Osteocyte (in vitro differentiated cells): ENCODE results near the gene MMS19. TPM values are rescaled to one million over a fixed set of nuclear protein-coding genes. Genes with fewer than 3 reads are reported as not detected.

Experiments used
- DNase-seq: peaks from one replicate; pipeline ENCODE4 v3.0.0; 2021; ENCODE audit warnings: mixed read lengths; ENCODE audit not compliant: unreplicated experiment; ENCODE audit errors: extremely low spot score
- H3K27ac Mint-ChIP-seq: one replicate; pipeline ENCODE4 v1.8.0; 2021; ENCODE audit warnings: mild to moderate bottlenecking, mixed read lengths; ENCODE audit not compliant: unreplicated experiment
- H3K27me3 Mint-ChIP-seq: one replicate; pipeline ENCODE4 v1.8.0; 2021; ENCODE audit warnings: mixed read lengths; ENCODE audit not compliant: unreplicated experiment
- H3K36me3 Mint-ChIP-seq: one replicate; pipeline ENCODE4 v1.8.0; 2021; ENCODE audit warnings: mixed read lengths; ENCODE audit not compliant: unreplicated experiment
- H3K4me1 Mint-ChIP-seq: one replicate; pipeline ENCODE4 v1.8.0; 2021; ENCODE audit warnings: mixed read lengths; ENCODE audit not compliant: unreplicated experiment
- H3K4me3 Mint-ChIP-seq: one replicate; pipeline ENCODE4 v1.8.0; 2021; ENCODE audit warnings: mild to moderate bottlenecking, moderate library complexity, mixed read lengths; ENCODE audit not compliant: unreplicated experiment
- H3K9me3 Mint-ChIP-seq: one replicate; pipeline ENCODE4 v1.8.0; 2021; ENCODE audit warnings: mixed read lengths; ENCODE audit not compliant: unreplicated experiment
- total RNA-seq: library from RNA; stranded (reverse); gene quantifications from 2 replicates; pipeline ENCODE4 v1.2.1, GENCODE V29; 2021
- TF ChIP-seq, protein P1 (sequence below): fragments of 200-600 bp; sonication (generic); IDR thresholded peaks from 2 replicates; pipeline ENCODE4 v1.5.0; 2021; ENCODE audit warnings: antibody characterized with exemption, mild to moderate bottlenecking, moderate library complexity

The MMS19 gene
- total RNA-seq, 1 donor from 2014 or later: 71.1 TPM

- DNase-seq: no peak
- Mint-ChIP-seq H3K9me3 (no peaks in the 10 kb centered on the region), H3K27ac (no peak overlapping the region), H3K4me1 (peaks cover 2% of the 10 kb centered on the region), H3K36me3 (no peaks in the 10 kb centered on the region), H3K27me3 (no peaks in the 10 kb centered on the region), H3K4me3 (no peak overlapping the region)
- TF ChIP-seq, protein P1, sequence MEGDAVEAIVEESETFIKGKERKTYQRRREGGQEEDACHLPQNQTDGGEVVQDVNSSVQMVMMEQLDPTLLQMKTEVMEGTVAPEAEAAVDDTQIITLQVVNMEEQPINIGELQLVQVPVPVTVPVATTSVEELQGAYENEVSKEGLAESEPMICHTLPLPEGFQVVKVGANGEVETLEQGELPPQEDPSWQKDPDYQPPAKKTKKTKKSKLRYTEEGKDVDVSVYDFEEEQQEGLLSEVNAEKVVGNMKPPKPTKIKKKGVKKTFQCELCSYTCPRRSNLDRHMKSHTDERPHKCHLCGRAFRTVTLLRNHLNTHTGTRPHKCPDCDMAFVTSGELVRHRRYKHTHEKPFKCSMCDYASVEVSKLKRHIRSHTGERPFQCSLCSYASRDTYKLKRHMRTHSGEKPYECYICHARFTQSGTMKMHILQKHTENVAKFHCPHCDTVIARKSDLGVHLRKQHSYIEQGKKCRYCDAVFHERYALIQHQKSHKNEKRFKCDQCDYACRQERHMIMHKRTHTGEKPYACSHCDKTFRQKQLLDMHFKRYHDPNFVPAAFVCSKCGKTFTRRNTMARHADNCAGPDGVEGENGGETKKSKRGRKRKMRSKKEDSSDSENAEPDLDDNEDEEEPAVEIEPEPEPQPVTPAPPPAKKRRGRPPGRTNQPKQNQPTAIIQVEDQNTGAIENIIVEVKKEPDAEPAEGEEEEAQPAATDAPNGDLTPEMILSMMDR: no peak
These were observed 89.7 kb downstream of the MMS19 start for GRCh38 chr10:97408496-97408992.

Other genes with a start within 250 kb of the MMS19 start
- 5.0 and 5.5 TPM in 2 replicates for gene ARHGAP19, start 205.8 kb downstream of the MMS19 start, total RNA-seq
- gene FRAT1, start 179.2 kb downstream of the MMS19 start, total RNA-seq: 3.5 and 3.6 TPM in 2 replicates
- 7.9 and 8.0 TPM in 2 replicates for gene FRAT2, start 163.7 kb downstream of the MMS19 start, total RNA-seq
- 27.0 and 30.1 TPM in 2 replicates for gene RRP12, start 97.1 kb downstream of the MMS19 start, total RNA-seq
- 234 and 236 TPM in 2 replicates for gene PGAM1, start 72.2 kb downstream of the MMS19 start, total RNA-seq
- gene EXOSC1, start 52.4 kb downstream of the MMS19 start, total RNA-seq: 31.9 and 32.4 TPM in 2 replicates
- gene ZDHHC16, start 52.2 kb downstream of the MMS19 start, total RNA-seq: 46.9 and 50.9 TPM in 2 replicates
- gene UBTD1, start 502 bp upstream of the MMS19 start, total RNA-seq: 25.6 and 27.7 TPM in 2 replicates
- gene ANKRD2, start 74.4 kb upstream of the MMS19 start, total RNA-seq: not detected in 2 replicates
- not detected in 2 replicates for gene HOGA1, start 86.0 kb upstream of the MMS19 start, total RNA-seq
- not detected in 2 replicates for gene C10orf62, start 91.3 kb upstream of the MMS19 start, total RNA-seq
- 13.1 and 13.3 TPM in 2 replicates for gene MORN4, start 135.1 kb upstream of the MMS19 start, total RNA-seq
- gene PI4K2A, start 142.2 kb upstream of the MMS19 start, total RNA-seq: 22.0 and 22.1 TPM in 2 replicates
- gene AVPI1, start 188.8 kb upstream of the MMS19 start, total RNA-seq: 4.5 and 5.7 TPM in 2 replicates
- 107 and 111 TPM in 2 replicates for gene MARVELD1, start 215.3 kb upstream of the MMS19 start, total RNA-seq
- gene ZFYVE27, start 238.7 kb upstream of the MMS19 start, total RNA-seq: 22.5 and 27.0 TPM in 2 replicates